Measurements from ENCODE around the gene CYB5A.

GRCh38 chr18:74290021-74290420 is 1.7 kb downstream of the CYB5A start:
- TF ChIP-seq CTCF (IDR thresholded peaks at IDR 0.05; ENCODE audit: low read depth, low read length) (no peak), EZH2phosphoT487 (IDR thresholded peaks at IDR 0.05; ENCODE audit: low read depth) (no peak)

Data from OCI-LY3 (cell line).